Endometrium (tissue), 2 donors: Measurements from ENCODE around the gene FNDC3A.

Experiments
- FAIRE-seq: peaks from 2 replicates; lab custom pipeline; 2012; peaks lifted over from hg19 to GRCh38; lab: Jason Lieb, UNC
- donor health status: control.
- donor health status: control.

Gene FNDC3A

GRCh38 chr13:49258089-49258796, 282.5 kb downstream of the FNDC3A start:
- FAIRE-seq = no peak
